RWPE1 (cell line): ENCODE measurements around the gene OTUB1.

Source experiments
- CTCF ChIA-PET: fragments of 350-600 bp; sonication (Branson Sonifier 250); formaldehyde crosslinking; extraction: SDS; loops from one replicate; lab custom pipeline; 2021; lab: Yijun Ruan, JAX
- POLR2A ChIA-PET: fragments of 400-600 bp; formaldehyde crosslinking; extraction: SDS; loops from one replicate; lab custom pipeline; 2020; ENCODE audit warnings: antibody characterized with exemption; ENCODE audit not compliant: low non-redundant PET; lab: Yijun Ruan, JAX
- DNase-seq: peaks from one replicate; pipeline ENCODE4 v3.0.0; 2012; ENCODE audit warnings: low spot score
- H3K27ac ChIP-seq: fragments of 450-650 bp; 2 replicates; pipeline ENCODE4 v1.5.1; 2017
- TF ChIP-seq, protein P1 (sequence below): fragments of 450-650 bp; conservative IDR thresholded peaks from 2 replicates; pipeline ENCODE4 v1.5.1; 2017; ENCODE audit warnings: low read depth, mild to moderate bottlenecking

Gene OTUB1

DNA sequence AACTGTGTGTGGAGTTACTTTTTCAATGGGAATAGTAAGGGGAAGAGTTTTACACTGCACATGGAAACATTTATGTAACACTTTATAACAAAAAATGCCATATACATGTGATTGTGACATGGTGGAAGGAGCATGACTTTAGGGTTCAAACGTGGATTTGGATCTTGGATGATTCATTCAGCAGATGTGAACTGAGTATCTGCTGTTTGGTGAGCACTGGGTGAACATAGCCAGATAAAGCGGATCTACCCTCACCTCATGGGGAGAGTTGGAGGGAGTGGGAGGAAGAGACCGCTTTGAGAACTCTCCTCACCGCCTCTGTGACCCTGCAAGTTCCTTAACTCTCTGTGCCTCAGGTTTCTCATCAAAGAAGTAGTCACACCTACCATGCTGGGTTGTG, 44.3 kb upstream of the OTUB1 start:
- H3K27ac ChIP-seq: no peak overlapping the region
- DNase-seq: no peak
- CTCF ChIA-PET: no interaction called here
- TF ChIP-seq, protein P1, sequence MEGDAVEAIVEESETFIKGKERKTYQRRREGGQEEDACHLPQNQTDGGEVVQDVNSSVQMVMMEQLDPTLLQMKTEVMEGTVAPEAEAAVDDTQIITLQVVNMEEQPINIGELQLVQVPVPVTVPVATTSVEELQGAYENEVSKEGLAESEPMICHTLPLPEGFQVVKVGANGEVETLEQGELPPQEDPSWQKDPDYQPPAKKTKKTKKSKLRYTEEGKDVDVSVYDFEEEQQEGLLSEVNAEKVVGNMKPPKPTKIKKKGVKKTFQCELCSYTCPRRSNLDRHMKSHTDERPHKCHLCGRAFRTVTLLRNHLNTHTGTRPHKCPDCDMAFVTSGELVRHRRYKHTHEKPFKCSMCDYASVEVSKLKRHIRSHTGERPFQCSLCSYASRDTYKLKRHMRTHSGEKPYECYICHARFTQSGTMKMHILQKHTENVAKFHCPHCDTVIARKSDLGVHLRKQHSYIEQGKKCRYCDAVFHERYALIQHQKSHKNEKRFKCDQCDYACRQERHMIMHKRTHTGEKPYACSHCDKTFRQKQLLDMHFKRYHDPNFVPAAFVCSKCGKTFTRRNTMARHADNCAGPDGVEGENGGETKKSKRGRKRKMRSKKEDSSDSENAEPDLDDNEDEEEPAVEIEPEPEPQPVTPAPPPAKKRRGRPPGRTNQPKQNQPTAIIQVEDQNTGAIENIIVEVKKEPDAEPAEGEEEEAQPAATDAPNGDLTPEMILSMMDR: no peak
- POLR2A ChIA-PET: interaction anchor here (0.8 kb wide), 1 partner anchor 103 kb away, joined by 3 read pairs; the partner anchor contains the start of gene MARK2

DNA sequence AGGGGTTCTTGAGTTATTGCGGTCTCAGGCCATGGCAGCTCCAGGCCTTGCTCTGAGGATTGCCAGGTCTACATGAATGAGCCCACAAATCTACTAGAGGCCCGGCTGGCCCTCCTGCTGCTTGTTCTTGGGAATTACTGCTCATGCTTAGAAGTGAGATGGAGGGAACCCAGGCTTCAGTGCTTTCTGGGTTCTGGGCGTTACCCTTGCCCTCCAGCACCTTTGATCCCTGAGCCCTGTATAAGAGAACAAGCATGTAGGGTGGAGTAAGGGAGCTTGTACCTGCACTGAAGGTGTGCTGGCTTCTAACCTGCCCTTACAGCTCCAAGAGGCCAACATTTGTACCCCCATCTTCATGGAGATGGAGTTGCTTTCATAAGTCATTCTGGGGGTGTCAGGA, 43.4 kb upstream of the OTUB1 start:
- ChIA-PET POLR2A (interaction anchor here (0.8 kb wide), 1 partner anchor 104 kb away, joined by 3 read pairs; the partner anchor contains the start of gene MARK2), CTCF (no interaction called here)
- TF ChIP-seq, protein P1: no peak
- no peak overlapping the region for H3K27ac ChIP-seq
- no peak for DNase-seq

DNA sequence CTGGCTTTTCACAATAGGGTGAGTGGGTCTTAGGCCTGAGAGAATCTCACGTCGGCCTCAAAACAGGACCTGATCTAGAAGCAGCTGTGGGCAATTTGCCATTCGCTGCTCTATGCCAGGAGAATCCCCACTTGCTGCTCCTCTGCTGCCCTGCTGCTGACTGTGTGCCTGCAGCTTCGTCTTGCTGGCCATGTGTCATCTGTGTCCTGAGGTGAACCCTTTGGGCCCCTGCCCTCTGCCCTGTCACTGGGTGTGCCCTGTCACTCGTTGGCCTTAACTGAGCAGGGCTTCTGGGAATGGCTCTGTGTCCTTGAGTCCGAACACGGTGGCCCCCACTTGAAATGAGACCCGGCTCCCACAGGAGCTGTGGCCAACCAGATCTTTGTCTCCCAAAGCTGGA, 41.3 kb upstream of the OTUB1 start:
- TF ChIP-seq, protein P1: no peak
- H3K27ac ChIP-seq: peak overlapping the region; percentile 64
- no peak for DNase-seq
- POLR2A ChIA-PET: interaction anchor here (0.7 kb wide), 1 partner anchor 203 kb away, joined by 5 read pairs; no protein-coding TSS in a partner anchor
- CTCF ChIA-PET: interaction anchor here (0.6 to 2.0 kb wide), 11 partner anchors 10 to 1035 kb away, joined by 3 to 48 read pairs (median 6); partner anchors contain the start of gene MARK2

DNA sequence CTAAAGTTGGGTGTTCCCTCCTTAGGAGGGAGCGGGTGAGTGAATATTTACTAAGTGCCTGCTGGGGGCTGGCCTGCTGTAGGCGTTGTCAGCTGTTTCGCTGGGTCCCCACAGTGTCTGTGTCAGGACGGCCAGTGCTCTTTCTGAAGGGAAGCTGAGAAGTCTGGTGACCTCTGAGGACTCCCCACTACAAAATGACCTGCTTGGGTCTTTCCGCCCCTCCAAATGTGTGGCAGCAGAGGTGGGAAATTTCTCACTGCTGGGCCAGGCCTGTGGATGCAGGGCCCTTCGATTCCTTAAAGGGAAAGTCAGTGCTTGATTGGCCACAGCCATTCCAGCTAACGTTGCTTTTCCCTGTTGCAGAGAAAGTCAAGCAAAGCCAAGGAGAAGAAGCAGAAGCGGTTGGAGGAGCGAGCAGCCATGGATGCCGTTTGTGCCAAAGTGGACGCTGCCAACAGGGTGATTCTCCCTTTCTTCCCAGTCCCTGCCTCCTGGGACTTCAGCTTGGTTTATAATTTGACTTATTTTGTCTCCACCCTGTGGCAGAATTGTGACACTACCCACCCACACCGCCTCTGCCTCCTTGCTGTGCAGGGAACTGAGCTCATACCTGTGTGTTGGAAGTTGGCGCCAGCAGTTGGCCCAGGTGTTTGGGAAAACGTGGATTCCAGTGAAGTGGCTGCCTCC, 40.6 kb upstream of the OTUB1 start:
- H3K27ac ChIP-seq: peak overlapping the region; percentile 64
- peak; percentile 81 for DNase-seq
- ChIA-PET CTCF (interaction anchor here (0.5 to 2.0 kb wide), 22 partner anchors 9 to 227 kb away, joined by 3 to 48 read pairs (median 4); partner anchors contain the start of genes MARK2 and ZFTA), POLR2A (interaction anchor here (0.5 to 0.9 kb wide), 4 partner anchors 8 to 202 kb away, joined by 3 to 5 read pairs (median 4); partner anchors contain the start of gene MARK2)
- TF ChIP-seq, protein P1: peak; percentile 77

DNA sequence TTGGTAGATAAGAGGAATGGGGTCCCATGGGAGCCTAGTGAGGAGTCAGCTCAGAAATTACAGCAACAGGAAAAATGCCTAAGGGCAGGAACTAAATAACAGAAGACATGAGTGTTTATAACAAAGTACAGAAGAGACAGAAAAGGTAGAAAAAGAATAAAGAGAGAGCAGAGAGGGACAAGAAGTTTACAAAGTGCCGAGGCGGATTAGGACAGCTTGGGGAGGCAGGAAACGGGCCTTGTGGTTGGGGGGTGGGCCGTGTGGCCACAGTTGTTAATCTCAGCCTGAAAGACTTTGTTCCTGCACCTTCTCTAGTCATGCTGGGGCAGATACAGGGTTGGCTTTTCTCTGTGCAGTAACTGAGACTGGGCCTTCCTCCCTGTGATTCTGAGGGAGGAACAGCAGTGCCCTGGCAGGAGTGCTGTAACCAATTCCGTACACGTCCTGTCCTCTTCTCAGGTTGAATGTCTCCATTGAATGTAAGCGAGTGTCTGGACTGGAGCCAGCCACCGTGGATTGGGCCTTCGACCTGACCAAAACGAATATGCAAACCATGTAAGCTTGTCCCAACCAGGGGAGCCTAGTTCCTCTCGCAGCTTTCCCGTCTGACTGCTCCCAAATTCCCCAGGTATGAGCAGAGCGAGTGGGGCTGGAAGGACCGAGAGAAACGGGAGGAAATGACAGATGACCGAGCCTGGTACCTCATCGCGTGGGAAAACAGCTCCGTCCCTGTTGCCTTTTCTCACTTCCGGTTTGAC, 34.3 kb upstream of the OTUB1 start:
- peak overlapping the region; percentile 55 for H3K27ac ChIP-seq
- TF ChIP-seq, protein P1: no peak
- CTCF ChIA-PET: interaction anchor here (0.8 to 1.1 kb wide), 2 partner anchors 9 to 184 kb away, joined by 3 to 5 read pairs; partner anchors contain the start of gene ZFTA
- DNase-seq: no peak
- POLR2A ChIA-PET: no interaction called here

DNA sequence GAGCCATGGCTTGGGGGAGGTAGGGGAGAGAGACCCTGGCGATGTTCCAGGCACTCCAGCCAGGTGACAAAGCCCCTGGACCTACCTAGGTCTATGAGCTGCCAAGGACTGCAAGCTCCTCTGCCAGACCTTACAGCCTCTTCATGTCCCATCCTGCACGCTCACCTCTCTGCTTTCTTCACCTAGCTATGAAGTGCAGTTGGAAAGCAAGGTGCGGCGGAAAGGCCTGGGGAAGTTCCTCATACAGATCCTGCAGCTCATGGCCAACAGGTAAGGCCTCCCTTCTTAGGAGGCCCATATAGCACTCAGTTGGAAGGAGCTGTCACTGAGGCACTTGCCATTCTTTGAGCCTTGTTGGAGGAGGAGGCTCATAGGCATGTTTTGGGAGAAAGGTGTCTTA, 33.7 kb upstream of the OTUB1 start:
- no peak for DNase-seq
- H3K27ac ChIP-seq: peak overlapping the region; percentile 55
- ChIA-PET CTCF (interaction anchor here (0.8 to 1.1 kb wide), 2 partner anchors 9 to 184 kb away, joined by 3 to 5 read pairs; partner anchors contain the start of gene ZFTA), POLR2A (no interaction called here)
- TF ChIP-seq, protein P1: no peak
